ENCODE results near the gene KMT2D.

KMT2D gene

GRCh38 chr12:49060237-49061156 lies at the start of gene KMT2D:
TSS of gene KMT2D (minus strand) at chr12:49060794. CDS start at chr12:49055324, 5,470 bp downstream.
- DNase-seq: peak; percentile 92

GRCh38 chr12:49109641-49110463 lies 49.3 kb upstream of the KMT2D start:
- no peak for DNase-seq

- DNase-seq: peak; percentile 76
These were observed 48.4 kb upstream of the KMT2D start for GRCh38 chr12:49108958-49109404.

- DNase-seq: peak; percentile 56
These were observed 45.0 kb upstream of the KMT2D start for GRCh38 chr12:49105504-49106084.

- no peak for DNase-seq
These were observed 44.2 kb upstream of the KMT2D start for GRCh38 chr12:49104822-49105221.

GRCh38 chr12:49100380-49100779 lies 39.8 kb upstream of the KMT2D start:
- DNase-seq: no peak

- DNase-seq: no peak
These were observed 38.1 kb upstream of the KMT2D start for GRCh38 chr12:49098703-49099102.

GRCh38 chr12:49098035-49098451 lies 37.4 kb upstream of the KMT2D start:
- DNase-seq: peak; percentile 31

- no peak for DNase-seq
These were observed 36.8 kb upstream of the KMT2D start for GRCh38 chr12:49097381-49097780.

GRCh38 chr12:49094975-49095365 lies 34.4 kb upstream of the KMT2D start:
- no peak for DNase-seq

GRCh38 chr12:49094160-49094974 lies 33.8 kb upstream of the KMT2D start, which contains the start of gene DHH:
TSS of gene DHH (minus strand) at chr12:49094801. CDS start at chr12:49094512, 289 bp downstream.
- DNase-seq: no peak

- no peak for DNase-seq
These were observed 33.2 kb upstream of the KMT2D start for GRCh38 chr12:49093792-49094159.

GRCh38 chr12:49092816-49093406 lies 32.3 kb upstream of the KMT2D start:
- no peak for DNase-seq

GRCh38 chr12:49092086-49092815 lies 31.7 kb upstream of the KMT2D start:
- DNase-seq: no peak

GRCh38 chr12:49091836-49092085 lies 31.2 kb upstream of the KMT2D start:
- DNase-seq: no peak

GRCh38 chr12:49091056-49091835 lies 30.7 kb upstream of the KMT2D start:
- DNase-seq: no peak

GRCh38 chr12:49089821-49090773 lies 29.5 kb upstream of the KMT2D start:
- DNase-seq: peak; percentile 24

GRCh38 chr12:49088932-49089330 lies 28.3 kb upstream of the KMT2D start:
- DNase-seq: no peak

- peak; percentile 70 for DNase-seq
These were observed 27.7 kb upstream of the KMT2D start for GRCh38 chr12:49088150-49088931.
